ENCODE measurements around the gene CYP27B1. TPM values are rescaled to one million over a fixed set of nuclear protein-coding genes. Genes with fewer than 3 reads are reported as not detected.
A peak's percentile ranks its signal among the peaks of the same experiment; 100 is the strongest.

CYP27B1 gene
- total and polyA plus RNA-seq, 9 of the 15 experiments (the other 6 are each of a cell fraction or from before 2014, with no cell fraction given): 0.18 to 4.2 (median 1.8) TPM

- TF ChIP-seq ZNF639 (CRISPR knock-in tag; conservative IDR thresholded peaks at IDR 0.05 in 1 of 2, IDR thresholded peaks at IDR 0.05 in 1 of 2) (peak in 1 of 2 experiments; percentile 77; a peak in 2 of 4 replicates), HNRNPK (IDR thresholded peaks at IDR 0.05; ENCODE audit: low read depth, low read length, poor library complexity, severe bottlenecking) (no peak), PURB (CRISPR knock-in tag; IDR thresholded peaks at IDR 0.05; ENCODE audit: low read depth) (no peak), ETS1 (conservative IDR thresholded peaks at IDR 0.05; ENCODE audit: control insufficient read depth, low read depth, low read length) (no peak), RBM22 (IDR thresholded peaks at IDR 0.05; ENCODE audit: low read depth, low read length, poor library complexity, severe bottlenecking) (no peak), MTA1 (IDR thresholded peaks at IDR 0.05; ENCODE audit: borderline replicate concordance) (peak; percentile 38; the same call in 1 of the 2 replicates), POLR2G (IDR thresholded peaks at IDR 0.05; ENCODE audit: low read depth, low read length) (peak; percentile 52)
Measured at GRCh38 chr12:57754411-57755193, 12.3 kb downstream of the CYP27B1 start, which contains the start of gene MARCHF9 (continued).
